Hematopoietic multipotent progenitor cell treated with erythropoietin and hydrocortisone succinate and interleukin-3 and kit ligand, for 15 days (in vitro differentiated cells): Measurements from ENCODE around the gene GSDME.
"Not testable (repeated sequence)": the region's sequence is repeated elsewhere in the genome, so short reads cannot be mapped to it uniquely, and the experiment has no call there.

Experiments
- DNase-seq: peaks from one replicate; pipeline ENCODE4 v3.0.0-alpha.2; 2015; ENCODE audit warnings: low spot score

GSDME gene

GRCh38 chr7:24741679-24742505 lies 15.4 kb downstream of the GSDME start:
- no peak for DNase-seq

GRCh38 chr7:24740871-24741270 lies 16.4 kb downstream of the GSDME start:
- DNase-seq, result no peak

GRCh38 chr7:24739306-24739705 lies 18.0 kb downstream of the GSDME start:
- no peak for DNase-seq

- DNase-seq, result no peak
Measured at GRCh38 chr7:24738577-24738976, 18.7 kb downstream of the GSDME start.

DNA sequence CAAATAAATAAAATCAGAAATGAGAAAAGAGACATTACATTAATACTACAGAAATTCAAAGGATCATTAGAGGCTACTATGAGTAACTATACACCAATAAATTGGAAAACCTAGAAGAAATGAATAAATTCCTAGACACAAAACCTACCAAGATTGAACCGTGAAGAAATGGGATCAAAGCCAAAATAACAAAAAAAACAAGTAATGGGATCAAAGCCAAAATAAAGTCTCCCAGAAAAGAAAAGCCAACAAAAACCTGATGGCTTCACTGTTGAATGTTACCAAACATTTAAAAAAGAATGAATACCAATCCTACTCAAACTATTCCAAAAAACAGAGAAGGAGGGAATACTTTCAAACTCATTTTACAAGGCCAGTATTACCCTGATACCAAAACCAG lies 20.0 kb downstream of the GSDME start:
- DNase-seq, result no peak

GRCh38 chr7:24735594-24735993 lies 21.7 kb downstream of the GSDME start:
- DNase-seq, result not testable (repeated sequence)

DNA sequence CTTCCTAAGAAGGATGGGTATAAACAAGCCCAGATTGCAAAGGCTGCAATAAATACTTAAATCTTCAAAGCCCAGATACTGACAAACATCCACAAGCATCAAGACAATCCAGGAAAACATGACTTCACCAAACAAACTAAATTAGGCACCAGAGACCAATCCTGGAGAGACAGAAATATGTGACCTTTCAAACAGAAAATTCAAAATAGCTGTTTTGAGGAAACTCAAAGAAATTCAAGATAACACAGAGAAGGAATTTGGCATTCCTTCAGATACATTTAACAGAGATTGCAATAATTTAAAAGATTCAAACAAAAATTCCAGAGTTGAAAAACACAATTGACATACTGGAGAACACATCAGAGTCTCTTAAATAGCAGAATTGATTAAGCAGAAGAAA lies 23.0 kb downstream of the GSDME start:
- no peak for DNase-seq

- no peak for DNase-seq
Measured at GRCh38 chr7:24733414-24734060, 23.7 kb downstream of the GSDME start.

DNA sequence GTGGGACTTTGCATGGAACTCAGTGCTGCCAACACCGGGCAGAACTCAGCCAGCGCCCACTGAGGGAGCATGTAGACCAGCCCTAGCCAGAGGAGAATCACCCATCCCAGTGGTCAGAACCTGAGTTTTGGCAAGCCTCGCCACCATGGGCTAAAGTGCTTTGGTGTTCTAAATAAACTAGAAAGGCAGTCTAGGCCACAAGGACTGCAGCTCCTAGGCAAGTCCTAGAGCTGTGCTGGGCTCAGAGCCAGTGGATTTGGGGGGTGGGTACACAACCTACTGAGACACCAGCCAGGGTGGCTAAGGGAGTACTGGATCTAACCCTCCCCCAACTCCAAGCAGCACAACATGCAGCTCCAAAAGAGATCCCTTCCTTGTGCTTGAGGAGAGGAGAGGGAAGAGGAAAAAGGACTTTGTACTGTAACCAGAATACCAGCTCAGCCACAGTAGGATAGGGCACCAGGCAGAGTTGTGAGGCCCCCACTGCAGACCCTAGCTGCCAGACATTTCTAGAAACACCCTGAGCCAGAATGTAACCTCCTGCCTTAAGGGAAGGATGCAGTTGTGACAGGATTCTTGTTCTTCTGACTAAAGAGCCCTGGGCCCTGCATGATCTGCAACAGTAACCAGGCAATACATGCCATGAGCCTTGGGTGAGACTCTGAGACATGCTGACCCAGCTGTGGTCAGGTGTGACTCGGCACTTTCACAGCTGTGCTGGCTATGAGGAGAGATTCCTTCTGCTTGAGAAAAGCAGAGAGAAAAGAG lies 24.4 kb downstream of the GSDME start:
- DNase-seq, result no peak

GRCh38 chr7:24731313-24731712 lies 26.0 kb downstream of the GSDME start:
- DNase-seq, result no peak

DNA sequence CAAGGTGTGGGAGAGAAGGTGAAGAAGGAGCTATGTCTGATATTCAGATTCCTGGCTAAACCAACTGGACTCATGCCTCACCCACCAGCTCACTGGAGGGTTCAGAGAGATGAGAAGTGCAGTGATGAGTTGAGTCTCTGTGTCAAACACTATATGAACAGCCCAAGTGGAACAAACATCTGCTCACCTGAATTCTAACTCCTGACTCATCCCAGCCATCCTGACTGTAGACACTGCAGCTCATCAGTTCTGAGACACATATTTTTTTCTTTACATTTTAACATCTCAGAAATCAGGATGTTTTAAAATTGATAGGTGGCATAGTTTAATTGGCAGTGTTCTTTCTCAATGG lies 27.3 kb downstream of the GSDME start:
- no peak for DNase-seq

DNA sequence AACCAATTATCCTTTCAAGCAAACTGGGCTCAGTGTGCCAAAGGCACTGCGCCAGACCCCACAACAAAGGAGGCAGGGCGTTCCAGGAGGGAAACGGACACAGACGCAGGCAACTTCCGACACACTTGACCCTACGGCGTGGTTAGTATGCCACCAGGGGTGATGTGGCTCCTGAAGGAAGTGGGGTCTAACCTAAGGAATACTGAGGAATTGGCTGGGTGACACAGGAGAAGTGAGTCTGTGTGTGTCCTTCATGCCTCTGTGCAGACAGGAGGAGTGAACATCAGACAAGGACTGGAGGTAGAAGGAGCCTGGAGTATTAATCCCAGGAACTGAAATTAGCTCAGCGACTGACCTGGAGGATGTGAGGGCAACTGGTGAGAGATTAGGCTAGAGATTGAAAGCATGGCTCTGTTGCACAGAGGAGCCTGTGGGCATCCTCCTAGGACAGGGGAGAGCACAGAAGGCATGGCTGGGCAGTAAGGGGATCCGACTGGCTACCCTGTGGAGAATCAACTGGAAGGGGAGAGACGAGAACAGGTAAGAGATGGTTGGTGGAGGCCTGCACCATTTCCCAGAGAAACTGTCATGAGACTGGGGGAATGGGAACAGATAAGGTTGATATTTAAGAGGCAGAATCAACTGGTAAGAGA lies 27.8 kb downstream of the GSDME start:
- no peak for DNase-seq

- DNase-seq, result no peak
Measured at GRCh38 chr7:24728503-24729364, 28.5 kb downstream of the GSDME start.

DNA sequence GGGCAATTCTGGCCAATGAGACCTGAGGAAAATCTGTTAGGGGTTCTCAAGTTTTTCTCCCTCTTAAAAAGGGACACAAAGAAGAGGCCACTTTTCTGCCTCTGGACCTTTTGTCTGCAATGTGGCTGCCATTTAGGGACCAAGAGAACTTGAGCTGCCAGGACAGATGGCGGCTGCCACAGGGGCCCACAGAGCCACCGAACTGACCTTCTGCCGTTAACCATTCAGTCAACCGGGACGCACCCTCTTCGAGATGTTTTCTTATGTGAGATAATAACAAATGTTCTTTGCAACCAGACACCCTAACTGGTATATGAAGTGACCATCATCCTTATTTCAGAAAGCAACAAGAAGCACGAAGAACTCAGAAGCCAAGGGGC lies 29.2 kb downstream of the GSDME start:
- no peak for DNase-seq

GRCh38 chr7:24727154-24728120 lies 29.8 kb downstream of the GSDME start:
- no peak for DNase-seq

DNA sequence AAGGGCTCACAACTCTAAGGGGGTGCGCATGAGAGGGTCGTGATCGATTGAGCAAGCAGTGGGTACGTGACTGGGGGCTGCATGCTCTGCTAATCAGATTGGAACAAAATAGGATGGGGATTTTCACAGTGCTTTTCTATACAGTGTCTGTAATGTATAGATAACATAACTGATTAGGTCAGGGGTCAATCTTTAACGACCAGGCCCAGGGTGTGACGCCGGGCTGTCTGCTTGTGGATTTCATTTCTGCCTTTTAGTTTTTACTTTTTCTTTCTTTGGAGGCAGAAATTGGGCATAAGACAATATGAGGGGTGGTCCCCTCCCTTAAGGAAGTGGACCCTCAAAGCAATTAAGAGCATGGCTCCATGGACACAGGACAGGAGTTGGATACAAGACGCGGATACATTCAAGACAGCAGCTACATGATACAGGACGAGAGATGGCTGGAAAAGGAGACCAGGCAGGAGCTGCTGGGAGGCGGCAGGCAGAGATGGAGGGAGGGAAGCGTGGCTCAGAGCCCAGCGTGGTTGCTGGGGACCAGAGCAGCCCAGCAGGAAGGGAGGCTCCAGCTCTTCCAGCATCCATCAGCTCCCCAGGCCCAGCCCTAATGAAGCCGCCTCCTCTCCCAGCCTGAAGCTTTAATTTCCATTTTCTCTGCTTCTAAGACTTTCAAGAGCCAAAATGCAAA lies 31.6 kb downstream of the GSDME start:
- DNase-seq, result no peak

- no peak for DNase-seq
Measured at GRCh38 chr7:24724451-24725190, 32.6 kb downstream of the GSDME start.

- no peak for DNase-seq
Measured at GRCh38 chr7:24723178-24723530, 34.1 kb downstream of the GSDME start.
